GM12873 (cell line): ENCODE results near the gene CELSR2.

Experiments used
- CTCF ChIP-seq: IDR thresholded peaks from 2 replicates; pipeline ENCODE4 v1.5.1; 2012; ENCODE audit warnings: low read depth, mild to moderate bottlenecking, moderate library complexity, low read length, control low read depth; ENCODE audit not compliant: insufficient read depth; ENCODE audit errors: missing control alignments

The CELSR2 gene

GRCh38 chr1:109241841-109242345, 7.4 kb upstream of the CELSR2 start:
- TF ChIP-seq CTCF: no peak

GRCh38 chr1:109242387-109242786, 7.0 kb upstream of the CELSR2 start:
- no peak for TF ChIP-seq CTCF

GRCh38 chr1:109243221-109243620, 6.1 kb upstream of the CELSR2 start:
- TF ChIP-seq CTCF: no peak

- no peak for TF ChIP-seq CTCF
These were observed 5.3 kb upstream of the CELSR2 start for GRCh38 chr1:109243860-109244552.

- TF ChIP-seq CTCF: no peak
These were observed 3.2 kb upstream of the CELSR2 start for GRCh38 chr1:109246141-109246551.

GRCh38 chr1:109247401-109248365, 1.7 kb upstream of the CELSR2 start:
- TF ChIP-seq CTCF: no peak

GRCh38 chr1:109248444-109248796, 919 bp upstream of the CELSR2 start:
- no peak for TF ChIP-seq CTCF
